ENCODE results near the gene C1orf185. TPM values are rescaled to one million over a fixed set of nuclear protein-coding genes. Genes with fewer than 3 reads are reported as not detected.

The C1orf185 gene
- total and polyA plus RNA-seq, 9 of the 15 experiments (the other 6 are each of a cell fraction or from before 2014, with no cell fraction given): not detected

- TF ChIP-seq, protein P1, sequence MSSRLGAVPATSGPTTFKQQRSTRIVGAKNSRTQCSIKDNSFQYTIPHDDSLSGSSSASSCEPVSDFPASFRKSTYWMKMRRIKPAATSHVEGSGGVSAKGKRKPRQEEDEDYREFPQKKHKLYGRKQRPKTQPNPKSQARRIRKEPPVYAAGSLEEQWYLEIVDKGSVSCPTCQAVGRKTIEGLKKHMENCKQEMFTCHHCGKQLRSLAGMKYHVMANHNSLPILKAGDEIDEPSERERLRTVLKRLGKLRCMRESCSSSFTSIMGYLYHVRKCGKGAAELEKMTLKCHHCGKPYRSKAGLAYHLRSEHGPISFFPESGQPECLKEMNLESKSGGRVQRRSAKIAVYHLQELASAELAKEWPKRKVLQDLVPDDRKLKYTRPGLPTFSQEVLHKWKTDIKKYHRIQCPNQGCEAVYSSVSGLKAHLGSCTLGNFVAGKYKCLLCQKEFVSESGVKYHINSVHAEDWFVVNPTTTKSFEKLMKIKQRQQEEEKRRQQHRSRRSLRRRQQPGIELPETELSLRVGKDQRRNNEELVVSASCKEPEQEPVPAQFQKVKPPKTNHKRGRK (tag; IDR thresholded peaks at IDR 0.05): no peak
- TF ChIP-seq, protein P2, sequence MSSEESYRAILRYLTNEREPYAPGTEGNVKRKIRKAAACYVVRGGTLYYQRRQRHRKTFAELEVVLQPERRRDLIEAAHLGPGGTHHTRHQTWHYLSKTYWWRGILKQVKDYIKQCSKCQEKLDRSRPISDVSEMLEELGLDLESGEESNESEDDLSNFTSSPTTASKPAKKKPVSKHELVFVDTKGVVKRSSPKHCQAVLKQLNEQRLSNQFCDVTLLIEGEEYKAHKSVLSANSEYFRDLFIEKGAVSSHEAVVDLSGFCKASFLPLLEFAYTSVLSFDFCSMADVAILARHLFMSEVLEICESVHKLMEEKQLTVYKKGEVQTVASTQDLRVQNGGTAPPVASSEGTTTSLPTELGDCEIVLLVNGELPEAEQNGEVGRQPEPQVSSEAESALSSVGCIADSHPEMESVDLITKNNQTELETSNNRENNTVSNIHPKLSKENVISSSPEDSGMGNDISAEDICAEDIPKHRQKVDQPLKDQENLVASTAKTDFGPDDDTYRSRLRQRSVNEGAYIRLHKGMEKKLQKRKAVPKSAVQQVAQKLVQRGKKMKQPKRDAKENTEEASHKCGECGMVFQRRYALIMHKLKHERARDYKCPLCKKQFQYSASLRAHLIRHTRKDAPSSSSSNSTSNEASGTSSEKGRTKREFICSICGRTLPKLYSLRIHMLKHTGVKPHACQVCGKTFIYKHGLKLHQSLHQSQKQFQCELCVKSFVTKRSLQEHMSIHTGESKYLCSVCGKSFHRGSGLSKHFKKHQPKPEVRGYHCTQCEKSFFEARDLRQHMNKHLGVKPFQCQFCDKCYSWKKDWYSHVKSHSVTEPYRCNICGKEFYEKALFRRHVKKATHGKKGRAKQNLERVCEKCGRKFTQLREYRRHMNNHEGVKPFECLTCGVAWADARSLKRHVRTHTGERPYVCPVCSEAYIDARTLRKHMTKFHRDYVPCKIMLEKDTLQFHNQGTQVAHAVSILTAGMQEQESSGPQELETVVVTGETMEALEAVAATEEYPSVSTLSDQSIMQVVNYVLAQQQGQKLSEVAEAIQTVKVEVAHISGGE (CRISPR knock-in tag; IDR thresholded peaks at IDR 0.05): no peak
- TF ChIP-seq YBX1 (IDR thresholded peaks at IDR 0.05): no peak
- TF ChIP-seq ETV5 (CRISPR knock-in tag; IDR thresholded peaks at IDR 0.05; ENCODE audit: low read depth): no peak
- TF ChIP-seq NFIC (IDR thresholded peaks at IDR 0.05): peak; percentile 47
- TF ChIP-seq SMC3 (conservative IDR thresholded peaks at IDR 0.05; ENCODE audit: insufficient read depth, low read depth, low read length): peak; percentile 96
- TF ChIP-seq L3MBTL2 (IDR thresholded peaks at IDR 0.05): no peak
- TF ChIP-seq HOMEZ (CRISPR knock-in tag; IDR thresholded peaks at IDR 0.05): no peak
Measured at GRCh38 chr1:51189421-51190073, 87.5 kb downstream of the C1orf185 start (continued).

Measured in K562 (cell line).